PC-3 (cell line): Measurements from ENCODE around the gene GMDS. TPM values are rescaled to one million over a fixed set of nuclear protein-coding genes. Genes with fewer than 3 reads are reported as not detected.

Experiments used
- ATAC-seq: fragments of 200-7000 bp; cut with Tn5 transposase; 2 replicates; pipeline ENCODE4 v1.9.1; 2020; ENCODE audit warnings: mild to moderate bottlenecking, moderate library complexity
- BruUV-seq: library from RNA; stranded (reverse); fragments of 400-500 nt; replicated peaks from 2 replicates; lab custom pipeline; 2021; lab: Mats Ljungman, UMichigan
- CTCF ChIA-PET: fragments of 300-600 bp; sonication (Branson Sonifier 250); formaldehyde crosslinking; loops from one replicate; lab custom pipeline; 2022; ENCODE audit warnings: antibody characterized with exemption; lab: Charles Lee
- POLR2A ChIA-PET: fragments of 300-600 bp; sonication (Branson Sonifier 250); formaldehyde crosslinking; loops from one replicate; lab custom pipeline; 2022; ENCODE audit warnings: antibody characterized with exemption; ENCODE audit not compliant: unreplicated experiment; lab: Charles Lee
- DNase-seq: peaks from one replicate; pipeline ENCODE4 v3.0.0-alpha.2; 2015
- H2AFZ ChIP-seq: fragments of 300-600 bp; sonication (generic); 2 replicates; pipeline ENCODE4 v1.6.0; 2016; ENCODE audit warnings: antibody characterized with exemption, low read length
- H3F3A ChIP-seq: fragments of 300-600 bp; sonication (generic); one replicate; pipeline ENCODE4 v1.6.0; 2017; ENCODE audit warnings: antibody characterized with exemption, low read length, control low read depth, mild to moderate bottlenecking; ENCODE audit not compliant: unreplicated experiment
- H3K27ac ChIP-seq: fragments of 300-600 bp; sonication (generic); 2 replicates; pipeline ENCODE4 v1.5.1; 2016; ENCODE audit warnings: mild to moderate bottlenecking, low read length
- H3K27me3 ChIP-seq: fragments of 300-600 bp; sonication (generic); 2 replicates; pipeline ENCODE4 v1.6.1; 2016; ENCODE audit warnings: low read length, mixed read lengths
- H3K36me3 ChIP-seq: fragments of 300-600 bp; sonication (generic); 2 replicates; pipeline ENCODE4 v1.6.1; 2016; ENCODE audit warnings: low read depth, mixed run types, low read length, mixed read lengths
- H3K4me1 ChIP-seq: fragments of 300-600 bp; sonication (generic); 2 replicates; pipeline ENCODE4 v1.5.1; 2016; ENCODE audit warnings: low read length; ENCODE audit not compliant: insufficient read depth
- H3K4me2 ChIP-seq: fragments of 300-600 bp; sonication (generic); 2 replicates; pipeline ENCODE4 v1.6.0; 2016; ENCODE audit warnings: low read length
- H3K4me3 ChIP-seq: fragments of 300-600 bp; sonication (generic); 2 replicates; pipeline ENCODE4 v1.5.1; 2016; ENCODE audit warnings: mild to moderate bottlenecking, low read length, mixed read lengths
- H3K79me2 ChIP-seq: fragments of 300-600 bp; sonication (generic); 2 replicates; pipeline ENCODE4 v1.6.1; 2017; ENCODE audit warnings: low read length, mixed read lengths
- H3K9ac ChIP-seq: fragments of 300-600 bp; sonication (generic); 2 replicates; pipeline ENCODE4 v1.6.0; 2016; ENCODE audit warnings: mild to moderate bottlenecking, low read length
- H3K9me2 ChIP-seq: fragments of 300-600 bp; sonication (generic); replicated peaks from 2 replicates; pipeline ENCODE4 v1.6.1; 2016; ENCODE audit warnings: mixed run types, low read length, mixed read lengths
- H3K9me3 ChIP-seq: fragments of 300-600 bp; sonication (generic); 2 replicates; pipeline ENCODE4 v1.6.1; 2016; ENCODE audit warnings: low read length, mixed read lengths
- H4K20me1 ChIP-seq: fragments of 300-600 bp; sonication (generic); 2 replicates; pipeline ENCODE4 v1.6.1; 2016; ENCODE audit warnings: low read length, mixed read lengths
- CTCF ChIP-seq: fragments of 300-600 bp; sonication (generic); conservative IDR thresholded peaks from 2 replicates; pipeline ENCODE4 v1.5.1; 2017; ENCODE audit warnings: antibody characterized with exemption, low read depth, mild to moderate bottlenecking, low read length
- EZH2 ChIP-seq: fragments of 300-600 bp; sonication (generic); IDR thresholded peaks from one replicate; pipeline ENCODE4 v1.6.1; 2017; ENCODE audit warnings: antibody characterized with exemption, mild to moderate bottlenecking, low read length; ENCODE audit not compliant: unreplicated experiment
- EZH2phosphoT487 ChIP-seq: fragments of 300-600 bp; sonication (generic); IDR thresholded peaks from 2 replicates; pipeline ENCODE4 v1.6.1; 2018; ENCODE audit warnings: mild to moderate bottlenecking, antibody characterized with exemption, low read length, borderline replicate concordance
- intact Hi-C: fragments of 100-400 bp; cut with micrococcal nuclease; formaldehyde crosslinking; loops from 2 replicates; pipeline ENCODE4 v1.9.0; 2023
- total RNA-seq: library from RNA; depleted of rRNA; stranded (reverse); fragments of >200 nt; gene quantifications from 2 replicates; pipeline ENCODE4 v1.2.3, GENCODE V29; 2014

Gene GMDS
- total RNA-seq, 1 experiment from 2014 or later, result 18.3 TPM

- Histone ChIP-seq H3K36me3 (no peaks in the 10 kb centered on the region), H3K79me2 (peaks cover 76% of the 10 kb centered on the region), H2AFZ (no peak overlapping the region), H3K4me3 (no peak overlapping the region), H3K27me3 (no peaks in the 10 kb centered on the region), H3K9me2 (no peaks in the 10 kb centered on the region), H3K9ac (no peak overlapping the region), H3K4me2 (peak overlapping the region; percentile 95; the same call in 1 of the 2 replicates), H3K9me3 (no peaks in the 10 kb centered on the region), H3K27ac (no peak overlapping the region), H3F3A (peaks cover 3% of the 10 kb centered on the region), H3K4me1 (peaks cover 25% of the 10 kb centered on the region), H4K20me1 (peaks cover 26% of the 10 kb centered on the region)
- BruUV-seq, result no TSS peak
- DNase-seq (no peak), ATAC-seq (no peak)
- POLR2A ChIA-PET, result no interaction called here
- CTCF ChIA-PET, result no interaction called here
- intact Hi-C loops, result no loop called here
- TF ChIP-seq EZH2phosphoT487 (no peak), CTCF (no peak), EZH2 (no peak)
Measured at GRCh38 chr6:2242311-2242710, 3.1 kb downstream of the GMDS start.

GRCh38 chr6:2240961-2241360, 4.4 kb downstream of the GMDS start:
- ChIA-PET POLR2A (no interaction called here), CTCF (no interaction called here)
- H2AFZ ChIP-seq, result no peak overlapping the region
- no peak overlapping the region for H3K4me3 ChIP-seq
- H3K9me2 ChIP-seq, result no peaks in the 10 kb centered on the region
- no TSS peak for BruUV-seq
- H3F3A ChIP-seq, result peaks cover 3% of the 10 kb centered on the region
- no peaks in the 10 kb centered on the region for H3K9me3 ChIP-seq
- H3K9ac ChIP-seq, result no peak overlapping the region
- no peaks in the 10 kb centered on the region for H3K36me3 ChIP-seq
- no peak for ATAC-seq
- no peaks in the 10 kb centered on the region for H3K27me3 ChIP-seq
- no peak overlapping the region for H3K27ac ChIP-seq
- H3K4me1 ChIP-seq, result peaks cover 27% of the 10 kb centered on the region
- H4K20me1 ChIP-seq, result peaks cover 26% of the 10 kb centered on the region
- intact Hi-C loops, result no loop called here
- H3K79me2 ChIP-seq, result peaks cover 84% of the 10 kb centered on the region
- DNase-seq, result no peak
- TF ChIP-seq EZH2, result no peak
- TF ChIP-seq EZH2phosphoT487, result no peak
- no peak for TF ChIP-seq CTCF
- no peak overlapping the region for H3K4me2 ChIP-seq

- no peaks in the 10 kb centered on the region for H3K27me3 ChIP-seq
- DNase-seq (peak; percentile 99), ATAC-seq (peak; percentile 95)
- peak overlapping the region; percentile 5; the same call in 1 of the 2 replicates for H3K4me3 ChIP-seq
- H3K9me2 ChIP-seq, result no peaks in the 10 kb centered on the region
- TF ChIP-seq EZH2, result no peak
- no peak for TF ChIP-seq EZH2phosphoT487
- no peak for TF ChIP-seq CTCF
- peak overlapping the region; percentile 80 for H3K27ac ChIP-seq
- H3K36me3 ChIP-seq, result no peaks in the 10 kb centered on the region
- no peaks in the 10 kb centered on the region for H3K9me3 ChIP-seq
- no peaks in the 10 kb centered on the region for H3F3A ChIP-seq
- BruUV-seq, result no TSS peak
- intact Hi-C loops, result no loop called here
- 0 out of 2 replicates have a peak, but pooled peaks cover 1% of the 10 kb centered on the region for H4K20me1 ChIP-seq
- no peak overlapping the region for H2AFZ ChIP-seq
- peaks cover 31% of the 10 kb centered on the region for H3K4me1 ChIP-seq
- H3K4me2 ChIP-seq, result peak overlapping the region; percentile 45
- peak overlapping the region; percentile 35 for H3K9ac ChIP-seq
- H3K79me2 ChIP-seq, result peaks cover 92% of the 10 kb centered on the region
- POLR2A ChIA-PET, result no interaction called here
- CTCF ChIA-PET, result interaction anchor here (1.5 kb wide), 1 partner anchor 28 kb away, joined by 8 read pairs; no protein-coding TSS in a partner anchor
Measured at GRCh38 chr6:2237001-2237400, 8.4 kb downstream of the GMDS start.
